Panc1 (cell line): ENCODE measurements around the gene DNAAF5. TPM values are rescaled to one million over a fixed set of nuclear protein-coding genes. Genes with fewer than 3 reads are reported as not detected.

Experiments used
- ATAC-seq: fragments of 200-7000 bp; cut with Tn5 transposase; 2 replicates; pipeline ENCODE4 v1.9.1; 2020; ENCODE audit warnings: mild to moderate bottlenecking, moderate library complexity
- BruUV-seq: library from RNA; stranded (reverse); fragments of 400-500 nt; replicated peaks from 2 replicates; lab custom pipeline; 2021; lab: Mats Ljungman, UMichigan
- CTCF ChIA-PET: fragments of 300-600 bp; sonication (Branson Sonifier 250); formaldehyde crosslinking; loops from one replicate; lab custom pipeline; 2022; ENCODE audit warnings: antibody characterized with exemption; lab: Charles Lee
- POLR2A ChIA-PET: fragments of 300-600 bp; sonication (Branson Sonifier 250); formaldehyde crosslinking; loops from one replicate; lab custom pipeline; 2022; ENCODE audit warnings: antibody characterized with exemption; lab: Charles Lee
- DNase-seq: peaks from one replicate; pipeline ENCODE4 v3.0.0-alpha.2; 2010; ENCODE audit warnings: low read depth, low spot score
- H3K27ac ChIP-seq: 2 replicates; pipeline ENCODE4 v1.5.1; 2011; ENCODE audit warnings: mild to moderate bottlenecking, low read length, inconsistent platforms
- H3K27me3 ChIP-seq: fragments of 200-500 bp; sonication (Bioruptor generic); 2 replicates; pipeline ENCODE4 v1.6.0; 2014; ENCODE audit warnings: low read length, inconsistent platforms; ENCODE audit not compliant: control insufficient read depth, insufficient read depth
- H3K36me3 ChIP-seq: fragments of 200-500 bp; sonication (Bioruptor generic); 2 replicates; pipeline ENCODE4 v1.5.1; 2014; ENCODE audit warnings: inconsistent platforms, mild to moderate bottlenecking, low read length, moderate library complexity; ENCODE audit not compliant: control insufficient read depth, insufficient read depth
- H3K4me1 ChIP-seq: 2 replicates; pipeline ENCODE4 v1.5.1; 2011; ENCODE audit warnings: inconsistent platforms, mild to moderate bottlenecking, low read length, moderate library complexity; ENCODE audit not compliant: control insufficient read depth, insufficient read depth
- H3K4me3 ChIP-seq, 2 experiments: 2 replicates each; pipeline ENCODE4 v1.5.1; 2011 to 2012; ENCODE audit warnings: low read depth in 2 of 2, low read length in 2 of 2, mild to moderate bottlenecking in 2 of 2, inconsistent platforms in 1 of 2, moderate library complexity in 1 of 2
- H3K9me3 ChIP-seq: fragments of 200-500 bp; sonication (Bioruptor generic); 2 replicates; pipeline ENCODE4 v1.5.1; 2014; ENCODE audit warnings: low read depth, mild to moderate bottlenecking, inconsistent platforms, low read length, moderate library complexity; ENCODE audit not compliant: control insufficient read depth, insufficient read depth
- CTCF ChIP-seq: fragments of 450-650 bp; IDR thresholded peaks from 2 replicates; pipeline ENCODE4 v1.5.1; 2017; ENCODE audit warnings: mild to moderate bottlenecking
- POLR2AphosphoS5 ChIP-seq: IDR thresholded peaks from 2 replicates; pipeline ENCODE4 v1.6.1; 2012; ENCODE audit warnings: mild to moderate bottlenecking, low read depth, low read length, moderate library complexity
- SIN3A ChIP-seq: IDR thresholded peaks from 2 replicates; pipeline ENCODE4 v1.6.1; 2012; ENCODE audit warnings: low read depth, mild to moderate bottlenecking, low read length, moderate library complexity, borderline replicate concordance; ENCODE audit not compliant: insufficient read depth
- TCF7L2 ChIP-seq: IDR thresholded peaks from 2 replicates; pipeline ENCODE4 v1.6.1; 2011; ENCODE audit warnings: mild to moderate bottlenecking, low read depth, low read length, inconsistent platforms
- in situ Hi-C: cut with HindIII; loops from 2 replicates; pipeline ENCODE4 v1.10.0; 2016; ENCODE audit warnings: low sequenced_read_pairs, low pct_unique_long_range_greater_than_20kb
- intact Hi-C: fragments of 100-400 bp; cut with micrococcal nuclease; formaldehyde crosslinking; loops from one replicate; pipeline ENCODE4 v1.10.0; 2022; ENCODE audit not compliant: unreplicated experiment
- total RNA-seq: library from RNA; stranded (reverse); gene quantifications from one replicate; pipeline ENCODE4 v1.2.1, GENCODE V29; 2021; ENCODE audit not compliant: unreplicated experiment
- TF ChIP-seq, protein P1 (sequence below), 2 experiments: IDR thresholded peaks; 2 replicates each; pipeline ENCODE4 v1.6.1; 2011 to 2012; ENCODE audit warnings: low read depth in 2 of 2, control low read depth in 1 of 2, low read length in 1 of 2, mild to moderate bottlenecking in 1 of 2, moderate library complexity in 1 of 2; ENCODE audit not compliant: insufficient read depth in 1 of 2

The DNAAF5 gene
- total RNA-seq, 1 experiment from 2014 or later, result 79.5 TPM

GRCh38 chr7:825386-825785 is 98.9 kb downstream of the DNAAF5 start:
- no peak for TF ChIP-seq TCF7L2
- TF ChIP-seq SIN3A, result no peak
- no peak for TF ChIP-seq CTCF
- TF ChIP-seq, protein P1, sequence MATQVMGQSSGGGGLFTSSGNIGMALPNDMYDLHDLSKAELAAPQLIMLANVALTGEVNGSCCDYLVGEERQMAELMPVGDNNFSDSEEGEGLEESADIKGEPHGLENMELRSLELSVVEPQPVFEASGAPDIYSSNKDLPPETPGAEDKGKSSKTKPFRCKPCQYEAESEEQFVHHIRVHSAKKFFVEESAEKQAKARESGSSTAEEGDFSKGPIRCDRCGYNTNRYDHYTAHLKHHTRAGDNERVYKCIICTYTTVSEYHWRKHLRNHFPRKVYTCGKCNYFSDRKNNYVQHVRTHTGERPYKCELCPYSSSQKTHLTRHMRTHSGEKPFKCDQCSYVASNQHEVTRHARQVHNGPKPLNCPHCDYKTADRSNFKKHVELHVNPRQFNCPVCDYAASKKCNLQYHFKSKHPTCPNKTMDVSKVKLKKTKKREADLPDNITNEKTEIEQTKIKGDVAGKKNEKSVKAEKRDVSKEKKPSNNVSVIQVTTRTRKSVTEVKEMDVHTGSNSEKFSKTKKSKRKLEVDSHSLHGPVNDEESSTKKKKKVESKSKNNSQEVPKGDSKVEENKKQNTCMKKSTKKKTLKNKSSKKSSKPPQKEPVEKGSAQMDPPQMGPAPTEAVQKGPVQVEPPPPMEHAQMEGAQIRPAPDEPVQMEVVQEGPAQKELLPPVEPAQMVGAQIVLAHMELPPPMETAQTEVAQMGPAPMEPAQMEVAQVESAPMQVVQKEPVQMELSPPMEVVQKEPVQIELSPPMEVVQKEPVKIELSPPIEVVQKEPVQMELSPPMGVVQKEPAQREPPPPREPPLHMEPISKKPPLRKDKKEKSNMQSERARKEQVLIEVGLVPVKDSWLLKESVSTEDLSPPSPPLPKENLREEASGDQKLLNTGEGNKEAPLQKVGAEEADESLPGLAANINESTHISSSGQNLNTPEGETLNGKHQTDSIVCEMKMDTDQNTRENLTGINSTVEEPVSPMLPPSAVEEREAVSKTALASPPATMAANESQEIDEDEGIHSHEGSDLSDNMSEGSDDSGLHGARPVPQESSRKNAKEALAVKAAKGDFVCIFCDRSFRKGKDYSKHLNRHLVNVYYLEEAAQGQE (IDR thresholded peaks at IDR 0.05; ENCODE audit: insufficient read depth in 1 of 2, low read depth in 2 of 2, low read length in 1 of 2), result no peak
- no peak for TF ChIP-seq POLR2AphosphoS5
- Histone ChIP-seq H3K27me3 (no peaks in the 10 kb centered on the region), H3K4me1 (peaks cover 14% of the 10 kb centered on the region), H3K27ac (no peak overlapping the region), H3K36me3 (no peaks in the 10 kb centered on the region), H3K9me3 (no peaks in the 10 kb centered on the region), H3K4me3 (no peak overlapping the region)
- ATAC-seq (no peak), DNase-seq (no peak)
- CTCF ChIA-PET, result no interaction called here
- POLR2A ChIA-PET, result no interaction called here
- in situ Hi-C loops, result no loop called here
- intact Hi-C loops, result no loop called here
- BruUV-seq, result no TSS peak

DNA sequence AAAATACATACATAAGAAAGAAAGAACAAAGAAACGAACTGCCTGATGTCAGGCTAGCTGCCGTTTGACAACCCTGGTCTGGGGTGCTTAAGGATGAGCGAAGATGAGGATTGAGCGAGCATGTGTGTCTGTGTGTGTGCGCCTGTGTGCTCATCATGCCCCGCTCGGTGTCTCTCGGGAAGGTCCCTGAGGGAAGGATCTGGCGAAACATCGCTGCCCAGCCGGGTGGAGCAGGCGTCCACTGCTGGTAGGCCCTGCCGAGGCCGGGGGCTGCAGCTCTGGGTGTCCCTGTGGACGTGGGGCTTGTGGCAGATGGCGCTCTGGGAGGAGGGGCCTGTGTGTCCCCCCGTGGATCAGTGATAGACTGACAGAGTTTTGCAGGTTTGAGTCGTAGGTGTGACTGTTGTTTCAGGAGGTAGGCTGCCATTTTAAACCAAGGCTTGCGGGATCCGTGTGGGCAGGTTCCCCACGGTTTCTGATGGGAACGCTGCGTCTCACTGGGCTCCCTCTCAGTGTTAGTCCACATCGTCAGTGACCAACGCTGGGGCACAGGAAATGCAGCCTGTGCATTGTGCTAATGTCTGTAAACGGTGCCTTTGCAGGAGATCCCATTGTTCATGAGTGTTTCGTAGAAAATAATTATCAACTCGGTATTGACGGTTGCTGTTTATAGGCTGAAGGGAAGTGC is 99.9 kb downstream of the DNAAF5 start:
- in situ Hi-C loops (no loop called here), intact Hi-C loops (no loop called here)
- no peaks in the 10 kb centered on the region for H3K9me3 ChIP-seq
- no peak for DNase-seq
- no peaks in the 10 kb centered on the region for H3K27me3 ChIP-seq
- no peak overlapping the region for H3K4me3 ChIP-seq
- ATAC-seq, result no peak
- H3K27ac ChIP-seq, result no peak overlapping the region
- peaks cover 23% of the 10 kb centered on the region for H3K4me1 ChIP-seq
- ChIA-PET POLR2A (no interaction called here), CTCF (no interaction called here)
- BruUV-seq, result no TSS peak
- no peaks in the 10 kb centered on the region for H3K36me3 ChIP-seq
- TF ChIP-seq, protein P1 (IDR thresholded peaks at IDR 0.05; ENCODE audit: insufficient read depth in 1 of 2, low read depth in 2 of 2, low read length in 1 of 2), result no peak
- no peak for TF ChIP-seq TCF7L2
